GM12873 (cell line): Measurements from ENCODE around the gene ATP10A.

Source experiments
- CTCF ChIP-seq: IDR thresholded peaks from 2 replicates; pipeline ENCODE4 v1.5.1; 2012; ENCODE audit warnings: low read depth, mild to moderate bottlenecking, moderate library complexity, low read length, control low read depth; ENCODE audit not compliant: insufficient read depth; ENCODE audit errors: missing control alignments

The ATP10A gene

DNA sequence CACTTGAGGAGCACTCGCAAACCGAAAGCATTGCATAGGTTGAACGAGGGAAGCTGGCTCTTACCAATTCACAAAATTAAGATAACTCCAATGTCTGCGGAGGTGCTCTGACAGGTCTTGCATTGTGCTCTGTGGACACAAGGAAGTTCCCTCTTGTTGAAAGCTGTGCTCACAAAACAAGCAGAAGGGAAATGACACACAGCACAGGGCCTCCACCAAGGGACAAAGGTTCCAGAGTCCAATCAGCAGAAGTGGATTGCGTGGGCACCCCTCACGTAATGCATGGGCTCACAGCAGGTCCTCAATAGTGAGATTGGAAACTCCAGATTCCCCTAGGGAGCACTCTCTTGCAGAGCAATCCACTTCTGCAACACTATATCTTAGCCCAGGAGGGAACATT is 89.9 kb downstream of the ATP10A start:
- no peak for TF ChIP-seq CTCF

DNA sequence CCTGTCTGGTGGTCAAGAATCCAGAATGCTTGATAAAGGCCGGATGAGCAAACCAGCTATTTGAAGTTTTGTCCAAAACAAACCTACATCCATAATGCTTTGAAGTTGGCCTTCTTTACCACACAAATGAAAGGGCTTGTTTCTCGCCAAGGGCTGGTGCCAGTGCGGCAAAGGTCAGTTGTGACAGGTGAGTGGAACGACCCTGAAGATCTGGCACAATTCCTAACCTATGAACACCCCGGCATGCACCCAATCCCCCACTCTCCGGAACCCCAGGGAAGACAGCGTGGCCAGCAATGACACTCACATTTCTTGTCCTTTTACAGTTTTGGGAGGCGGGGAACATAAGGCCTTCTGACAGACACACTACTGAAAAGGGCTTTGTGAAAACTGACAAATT is 90.6 kb downstream of the ATP10A start:
- TF ChIP-seq CTCF = no peak

- TF ChIP-seq CTCF = no peak
These were observed 91.8 kb downstream of the ATP10A start for GRCh38 chr15:25771338-25771706.

- no peak for TF ChIP-seq CTCF
These were observed 92.3 kb downstream of the ATP10A start for GRCh38 chr15:25770618-25771337.

- TF ChIP-seq CTCF = no peak
These were observed 93.1 kb downstream of the ATP10A start for GRCh38 chr15:25770031-25770430.

GRCh38 chr15:25768271-25768670 is 94.9 kb downstream of the ATP10A start:
- no peak for TF ChIP-seq CTCF

- no peak for TF ChIP-seq CTCF
These were observed 95.6 kb downstream of the ATP10A start for GRCh38 chr15:25767356-25768151.
